ENCODE measurements around the gene FIGNL1. TPM values are rescaled to one million over a fixed set of nuclear protein-coding genes. Genes with fewer than 3 reads are reported as not detected.

FIGNL1 gene
- total RNA-seq, 1 experiment from 2014 or later: 6.4 TPM

DNA sequence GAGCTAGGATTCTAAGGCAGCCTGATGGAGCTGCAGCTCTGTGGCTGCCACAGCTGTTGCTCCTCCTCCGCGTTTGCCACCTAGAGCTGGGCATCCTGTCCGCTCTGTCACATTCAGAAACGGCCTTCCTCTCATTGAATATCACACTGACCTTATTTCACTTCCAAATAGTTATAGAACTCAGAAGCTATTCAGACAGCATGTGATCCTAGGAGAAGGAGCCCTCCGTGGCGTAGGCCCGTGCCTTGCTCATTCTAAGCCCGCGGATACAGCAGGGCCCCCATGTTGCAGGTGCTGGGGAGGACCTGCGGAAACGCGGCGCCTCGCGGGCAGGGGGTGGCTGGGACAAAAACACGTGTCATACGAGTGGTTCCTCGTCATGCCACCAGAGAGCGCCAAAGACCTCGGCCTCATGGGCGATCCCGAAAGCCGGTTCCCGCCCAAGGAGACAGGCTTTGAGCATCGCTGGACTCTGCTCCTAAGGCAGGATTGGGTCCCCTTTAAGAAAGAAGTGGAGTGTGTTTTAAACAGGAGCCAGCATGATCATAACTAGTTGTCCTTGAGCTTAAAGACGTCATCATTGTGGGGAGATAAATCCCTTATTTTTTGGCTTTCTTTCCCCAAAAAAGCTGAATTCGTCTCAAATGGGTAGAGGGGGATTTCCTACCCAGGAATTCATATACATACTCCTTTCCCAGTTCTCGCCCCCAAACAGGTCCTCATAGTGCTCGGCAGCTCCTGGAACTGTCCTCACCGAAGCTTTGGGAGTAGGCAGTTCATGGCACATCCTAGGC lies 17.9 kb upstream of the FIGNL1 start (continued):
- TF ChIP-seq, protein P1, sequence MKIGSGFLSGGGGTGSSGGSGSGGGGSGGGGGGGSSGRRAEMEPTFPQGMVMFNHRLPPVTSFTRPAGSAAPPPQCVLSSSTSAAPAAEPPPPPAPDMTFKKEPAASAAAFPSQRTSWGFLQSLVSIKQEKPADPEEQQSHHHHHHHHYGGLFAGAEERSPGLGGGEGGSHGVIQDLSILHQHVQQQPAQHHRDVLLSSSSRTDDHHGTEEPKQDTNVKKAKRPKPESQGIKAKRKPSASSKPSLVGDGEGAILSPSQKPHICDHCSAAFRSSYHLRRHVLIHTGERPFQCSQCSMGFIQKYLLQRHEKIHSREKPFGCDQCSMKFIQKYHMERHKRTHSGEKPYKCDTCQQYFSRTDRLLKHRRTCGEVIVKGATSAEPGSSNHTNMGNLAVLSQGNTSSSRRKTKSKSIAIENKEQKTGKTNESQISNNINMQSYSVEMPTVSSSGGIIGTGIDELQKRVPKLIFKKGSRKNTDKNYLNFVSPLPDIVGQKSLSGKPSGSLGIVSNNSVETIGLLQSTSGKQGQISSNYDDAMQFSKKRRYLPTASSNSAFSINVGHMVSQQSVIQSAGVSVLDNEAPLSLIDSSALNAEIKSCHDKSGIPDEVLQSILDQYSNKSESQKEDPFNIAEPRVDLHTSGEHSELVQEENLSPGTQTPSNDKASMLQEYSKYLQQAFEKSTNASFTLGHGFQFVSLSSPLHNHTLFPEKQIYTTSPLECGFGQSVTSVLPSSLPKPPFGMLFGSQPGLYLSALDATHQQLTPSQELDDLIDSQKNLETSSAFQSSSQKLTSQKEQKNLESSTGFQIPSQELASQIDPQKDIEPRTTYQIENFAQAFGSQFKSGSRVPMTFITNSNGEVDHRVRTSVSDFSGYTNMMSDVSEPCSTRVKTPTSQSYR (CRISPR knock-in tag; IDR thresholded peaks at IDR 0.05): 0 out of 2 replicates have a peak, but pooled peaks have one; percentile 46
- peak; percentile 73; the same call in 1 of the 2 replicates for TF ChIP-seq ETV6 (CRISPR knock-in tag; IDR thresholded peaks at IDR 0.05)
- TF ChIP-seq, protein P2, sequence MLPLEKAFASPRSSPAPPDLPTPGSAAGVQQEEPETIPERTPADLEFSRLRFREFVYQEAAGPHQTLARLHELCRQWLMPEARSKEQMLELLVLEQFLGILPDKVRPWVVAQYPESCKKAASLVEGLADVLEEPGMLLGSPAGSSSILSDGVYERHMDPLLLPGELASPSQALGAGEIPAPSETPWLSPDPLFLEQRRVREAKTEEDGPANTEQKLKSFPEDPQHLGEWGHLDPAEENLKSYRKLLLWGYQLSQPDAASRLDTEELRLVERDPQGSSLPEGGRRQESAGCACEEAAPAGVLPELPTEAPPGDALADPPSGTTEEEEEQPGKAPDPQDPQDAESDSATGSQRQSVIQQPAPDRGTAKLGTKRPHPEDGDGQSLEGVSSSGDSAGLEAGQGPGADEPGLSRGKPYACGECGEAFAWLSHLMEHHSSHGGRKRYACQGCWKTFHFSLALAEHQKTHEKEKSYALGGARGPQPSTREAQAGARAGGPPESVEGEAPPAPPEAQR (CRISPR knock-in tag; IDR thresholded peaks at IDR 0.05): no peak
- no peak for TF ChIP-seq ZNF317 (CRISPR knock-in tag; IDR thresholded peaks at IDR 0.05; ENCODE audit: borderline replicate concordance, low read depth)
- no peak for TF ChIP-seq ZNF396 (CRISPR knock-in tag; IDR thresholded peaks at IDR 0.05; ENCODE audit: borderline replicate concordance)
- TF ChIP-seq, protein P3, sequence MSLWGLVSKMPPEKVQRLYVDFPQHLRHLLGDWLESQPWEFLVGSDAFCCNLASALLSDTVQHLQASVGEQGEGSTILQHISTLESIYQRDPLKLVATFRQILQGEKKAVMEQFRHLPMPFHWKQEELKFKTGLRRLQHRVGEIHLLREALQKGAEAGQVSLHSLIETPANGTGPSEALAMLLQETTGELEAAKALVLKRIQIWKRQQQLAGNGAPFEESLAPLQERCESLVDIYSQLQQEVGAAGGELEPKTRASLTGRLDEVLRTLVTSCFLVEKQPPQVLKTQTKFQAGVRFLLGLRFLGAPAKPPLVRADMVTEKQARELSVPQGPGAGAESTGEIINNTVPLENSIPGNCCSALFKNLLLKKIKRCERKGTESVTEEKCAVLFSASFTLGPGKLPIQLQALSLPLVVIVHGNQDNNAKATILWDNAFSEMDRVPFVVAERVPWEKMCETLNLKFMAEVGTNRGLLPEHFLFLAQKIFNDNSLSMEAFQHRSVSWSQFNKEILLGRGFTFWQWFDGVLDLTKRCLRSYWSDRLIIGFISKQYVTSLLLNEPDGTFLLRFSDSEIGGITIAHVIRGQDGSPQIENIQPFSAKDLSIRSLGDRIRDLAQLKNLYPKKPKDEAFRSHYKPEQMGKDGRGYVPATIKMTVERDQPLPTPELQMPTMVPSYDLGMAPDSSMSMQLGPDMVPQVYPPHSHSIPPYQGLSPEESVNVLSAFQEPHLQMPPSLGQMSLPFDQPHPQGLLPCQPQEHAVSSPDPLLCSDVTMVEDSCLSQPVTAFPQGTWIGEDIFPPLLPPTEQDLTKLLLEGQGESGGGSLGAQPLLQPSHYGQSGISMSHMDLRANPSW (CRISPR knock-in tag; conservative IDR thresholded peaks at IDR 0.05; ENCODE audit: low read depth): no peak
- TF ChIP-seq ZNF138 (CRISPR knock-in tag; conservative IDR thresholded peaks at IDR 0.05): no peak
- TF ChIP-seq, protein P4, sequence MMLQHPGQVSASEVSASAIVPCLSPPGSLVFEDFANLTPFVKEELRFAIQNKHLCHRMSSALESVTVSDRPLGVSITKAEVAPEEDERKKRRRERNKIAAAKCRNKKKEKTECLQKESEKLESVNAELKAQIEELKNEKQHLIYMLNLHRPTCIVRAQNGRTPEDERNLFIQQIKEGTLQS (CRISPR knock-in tag; conservative IDR thresholded peaks at IDR 0.05): no peak
- TF ChIP-seq, protein P5, sequence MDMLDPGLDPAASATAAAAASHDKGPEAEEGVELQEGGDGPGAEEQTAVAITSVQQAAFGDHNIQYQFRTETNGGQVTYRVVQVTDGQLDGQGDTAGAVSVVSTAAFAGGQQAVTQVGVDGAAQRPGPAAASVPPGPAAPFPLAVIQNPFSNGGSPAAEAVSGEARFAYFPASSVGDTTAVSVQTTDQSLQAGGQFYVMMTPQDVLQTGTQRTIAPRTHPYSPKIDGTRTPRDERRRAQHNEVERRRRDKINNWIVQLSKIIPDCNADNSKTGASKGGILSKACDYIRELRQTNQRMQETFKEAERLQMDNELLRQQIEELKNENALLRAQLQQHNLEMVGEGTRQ (CRISPR knock-in tag; IDR thresholded peaks at IDR 0.05): peak; percentile 67; the same call in 1 of the 2 replicates
- no peak for TF ChIP-seq FOXK1 (CRISPR knock-in tag; IDR thresholded peaks at IDR 0.05)
- TF ChIP-seq NR2C2 (CRISPR knock-in tag; IDR thresholded peaks at IDR 0.05): no peak
- no peak for TF ChIP-seq HMGA2 (CRISPR knock-in tag; IDR thresholded peaks at IDR 0.05)
- TF ChIP-seq GRHL2 (CRISPR knock-in tag; IDR thresholded peaks at IDR 0.05; ENCODE audit: insufficient replicate concordance, severe bottlenecking): no peak
- TF ChIP-seq ZNF416 (CRISPR knock-in tag; IDR thresholded peaks at IDR 0.05): no peak
- TF ChIP-seq ZNF263 (CRISPR knock-in tag; IDR thresholded peaks at IDR 0.05; ENCODE audit: low read depth): no peak
- no peak for TF ChIP-seq ZNF423 (CRISPR knock-in tag; IDR thresholded peaks at IDR 0.05)
- TF ChIP-seq CBFB (CRISPR knock-in tag; IDR thresholded peaks at IDR 0.05; ENCODE audit: low read depth): no peak
- TF ChIP-seq FOXP1 (CRISPR knock-in tag; IDR thresholded peaks at IDR 0.05; ENCODE audit: borderline replicate concordance): peak; percentile 75; the same call in 1 of the 2 replicates
- no peak for TF ChIP-seq ZNF671 (CRISPR knock-in tag; IDR thresholded peaks at IDR 0.05)
- TF ChIP-seq SOX15 (CRISPR knock-in tag; IDR thresholded peaks at IDR 0.05): no peak
- TF ChIP-seq, protein P6, sequence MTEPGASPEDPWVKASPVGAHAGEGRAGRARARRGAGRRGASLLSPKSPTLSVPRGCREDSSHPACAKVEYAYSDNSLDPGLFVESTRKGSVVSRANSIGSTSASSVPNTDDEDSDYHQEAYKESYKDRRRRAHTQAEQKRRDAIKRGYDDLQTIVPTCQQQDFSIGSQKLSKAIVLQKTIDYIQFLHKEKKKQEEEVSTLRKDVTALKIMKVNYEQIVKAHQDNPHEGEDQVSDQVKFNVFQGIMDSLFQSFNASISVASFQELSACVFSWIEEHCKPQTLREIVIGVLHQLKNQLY (CRISPR knock-in tag; IDR thresholded peaks at IDR 0.05): no peak
- TF ChIP-seq ZNF121 (CRISPR knock-in tag; IDR thresholded peaks at IDR 0.05): no peak
- TF ChIP-seq NR1H2 (CRISPR knock-in tag; IDR thresholded peaks at IDR 0.05): no peak
- TF ChIP-seq, protein P7, sequence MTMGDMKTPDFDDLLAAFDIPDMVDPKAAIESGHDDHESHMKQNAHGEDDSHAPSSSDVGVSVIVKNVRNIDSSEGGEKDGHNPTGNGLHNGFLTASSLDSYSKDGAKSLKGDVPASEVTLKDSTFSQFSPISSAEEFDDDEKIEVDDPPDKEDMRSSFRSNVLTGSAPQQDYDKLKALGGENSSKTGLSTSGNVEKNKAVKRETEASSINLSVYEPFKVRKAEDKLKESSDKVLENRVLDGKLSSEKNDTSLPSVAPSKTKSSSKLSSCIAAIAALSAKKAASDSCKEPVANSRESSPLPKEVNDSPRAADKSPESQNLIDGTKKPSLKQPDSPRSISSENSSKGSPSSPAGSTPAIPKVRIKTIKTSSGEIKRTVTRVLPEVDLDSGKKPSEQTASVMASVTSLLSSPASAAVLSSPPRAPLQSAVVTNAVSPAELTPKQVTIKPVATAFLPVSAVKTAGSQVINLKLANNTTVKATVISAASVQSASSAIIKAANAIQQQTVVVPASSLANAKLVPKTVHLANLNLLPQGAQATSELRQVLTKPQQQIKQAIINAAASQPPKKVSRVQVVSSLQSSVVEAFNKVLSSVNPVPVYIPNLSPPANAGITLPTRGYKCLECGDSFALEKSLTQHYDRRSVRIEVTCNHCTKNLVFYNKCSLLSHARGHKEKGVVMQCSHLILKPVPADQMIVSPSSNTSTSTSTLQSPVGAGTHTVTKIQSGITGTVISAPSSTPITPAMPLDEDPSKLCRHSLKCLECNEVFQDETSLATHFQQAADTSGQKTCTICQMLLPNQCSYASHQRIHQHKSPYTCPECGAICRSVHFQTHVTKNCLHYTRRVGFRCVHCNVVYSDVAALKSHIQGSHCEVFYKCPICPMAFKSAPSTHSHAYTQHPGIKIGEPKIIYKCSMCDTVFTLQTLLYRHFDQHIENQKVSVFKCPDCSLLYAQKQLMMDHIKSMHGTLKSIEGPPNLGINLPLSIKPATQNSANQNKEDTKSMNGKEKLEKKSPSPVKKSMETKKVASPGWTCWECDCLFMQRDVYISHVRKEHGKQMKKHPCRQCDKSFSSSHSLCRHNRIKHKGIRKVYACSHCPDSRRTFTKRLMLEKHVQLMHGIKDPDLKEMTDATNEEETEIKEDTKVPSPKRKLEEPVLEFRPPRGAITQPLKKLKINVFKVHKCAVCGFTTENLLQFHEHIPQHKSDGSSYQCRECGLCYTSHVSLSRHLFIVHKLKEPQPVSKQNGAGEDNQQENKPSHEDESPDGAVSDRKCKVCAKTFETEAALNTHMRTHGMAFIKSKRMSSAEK (CRISPR knock-in tag; IDR thresholded peaks at IDR 0.05; ENCODE audit: borderline replicate concordance): no peak

Measured in WTC11 (cell line).